IPS-18c (cell line): ENCODE data around the gene CAPN9.
"Not testable (repeated sequence)": the region's sequence is repeated elsewhere in the genome, so short reads cannot be mapped to it uniquely, and the experiment has no call there.

ENCODE experiments used
- H3K4me3 ChIP-seq: 2 replicates; pipeline ENCODE4 v1.7.0; 2013; ENCODE audit warnings: low read depth, mild to moderate bottlenecking, low read length, moderate library complexity; ENCODE audit not compliant: insufficient read depth
- H3K9me3 ChIP-seq: one replicate; pipeline ENCODE4 v1.6.1; 2013; ENCODE audit warnings: mild to moderate bottlenecking, low read length, moderate library complexity; ENCODE audit not compliant: control insufficient read depth, insufficient read depth

The CAPN9 gene

DNA sequence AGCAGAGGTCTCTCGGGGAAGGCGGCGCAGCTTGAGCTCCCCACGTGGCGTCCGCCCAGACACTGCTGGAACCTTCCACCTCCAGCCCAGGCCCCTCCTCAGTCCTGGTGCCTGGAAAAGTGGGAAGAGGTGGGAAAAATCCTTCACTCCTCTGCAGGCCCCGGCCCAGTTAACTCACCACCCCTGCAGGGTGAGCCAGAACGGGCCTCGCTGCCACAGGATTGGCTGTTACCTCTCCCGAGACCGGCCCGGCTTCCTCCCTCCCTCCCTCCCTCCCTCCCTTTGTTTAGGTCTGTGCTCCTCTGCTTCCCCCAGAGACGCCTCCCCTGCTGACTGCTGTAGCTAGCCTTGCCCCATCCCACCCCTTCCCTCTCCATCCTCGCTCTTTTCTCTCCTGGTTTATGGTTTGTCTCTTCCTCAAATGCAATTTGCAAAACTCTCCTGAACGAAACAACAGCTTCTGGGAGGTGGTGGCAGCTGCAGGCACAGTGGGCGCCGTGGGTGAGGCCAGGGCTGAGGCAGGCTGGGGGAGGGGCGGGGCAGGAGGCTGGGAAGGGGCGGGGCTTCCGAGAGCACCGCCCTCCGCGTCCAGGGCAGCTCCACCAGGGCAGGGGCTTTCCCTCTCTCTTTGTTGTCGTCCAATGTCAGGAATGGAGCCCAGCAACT, 6.5 kb downstream of the CAPN9 start:
- peak overlapping the region; percentile 36; the same call in 1 of the 2 replicates for H3K4me3 ChIP-seq
- H3K9me3 ChIP-seq, result no peaks in the 10 kb centered on the region

DNA sequence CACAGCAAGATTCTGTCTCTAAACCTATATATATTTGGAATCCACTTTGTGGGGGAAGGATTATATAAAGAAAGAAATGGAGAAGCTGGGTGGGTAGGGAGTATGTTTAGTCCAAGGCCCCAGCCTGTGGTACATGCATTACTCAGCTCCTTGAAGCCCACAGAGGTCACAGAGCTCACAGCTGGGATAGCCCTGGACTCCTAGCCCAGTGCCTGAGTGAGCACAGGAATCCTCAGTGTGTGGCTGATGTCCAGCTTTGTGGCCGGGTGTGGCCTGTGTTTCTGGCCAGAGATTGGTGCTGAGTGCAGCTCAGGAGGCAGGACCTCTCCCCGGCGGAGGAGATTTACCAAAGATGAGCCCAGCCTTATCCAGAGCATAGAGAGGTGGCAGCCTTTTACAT, 7.6 kb downstream of the CAPN9 start:
- Histone ChIP-seq H3K4me3 (no peak overlapping the region), H3K9me3 (no peaks in the 10 kb centered on the region)

DNA sequence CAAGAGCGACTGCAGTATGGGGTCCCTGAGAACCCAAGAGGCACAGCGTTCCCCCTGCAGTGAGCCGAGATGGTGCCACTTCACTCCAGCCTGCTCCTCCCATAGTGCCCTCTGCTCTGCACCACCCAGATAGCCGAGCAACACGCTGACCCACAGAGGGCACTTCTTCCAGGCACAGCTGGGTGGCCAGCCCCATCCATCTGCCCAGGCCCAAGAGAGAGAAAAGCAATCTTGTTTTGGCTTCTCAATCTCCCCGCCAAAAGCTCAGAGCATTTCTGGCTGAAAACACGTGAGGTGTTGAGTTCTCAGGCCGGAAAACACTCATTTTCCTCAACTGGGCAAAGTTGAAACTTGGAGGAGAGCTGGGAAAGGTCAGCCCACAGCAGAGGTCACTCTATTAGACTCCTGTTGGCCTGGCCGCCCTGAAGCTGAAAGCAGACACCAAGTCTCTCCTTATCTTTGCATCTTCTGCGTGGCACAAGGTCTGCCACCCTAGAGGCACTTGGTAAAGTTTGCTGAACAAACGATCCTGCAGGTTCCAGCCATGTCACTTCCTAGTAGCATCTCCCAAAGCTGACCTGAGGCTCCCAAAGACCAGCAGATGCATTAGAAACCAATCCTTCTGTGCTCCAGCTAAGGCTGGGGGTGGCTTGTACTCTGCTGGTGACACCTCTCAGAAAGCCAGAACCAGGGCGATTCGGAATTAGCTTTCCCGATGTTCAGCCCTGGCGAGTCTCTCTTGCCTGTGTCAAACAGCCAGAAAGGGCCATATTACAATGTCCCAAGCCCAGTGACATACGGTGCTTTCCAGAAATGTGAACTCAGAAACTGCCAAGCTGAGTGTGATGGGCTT, 10.9 kb downstream of the CAPN9 start:
- no peak overlapping the region for H3K4me3 ChIP-seq
- no peaks in the 10 kb centered on the region for H3K9me3 ChIP-seq

DNA sequence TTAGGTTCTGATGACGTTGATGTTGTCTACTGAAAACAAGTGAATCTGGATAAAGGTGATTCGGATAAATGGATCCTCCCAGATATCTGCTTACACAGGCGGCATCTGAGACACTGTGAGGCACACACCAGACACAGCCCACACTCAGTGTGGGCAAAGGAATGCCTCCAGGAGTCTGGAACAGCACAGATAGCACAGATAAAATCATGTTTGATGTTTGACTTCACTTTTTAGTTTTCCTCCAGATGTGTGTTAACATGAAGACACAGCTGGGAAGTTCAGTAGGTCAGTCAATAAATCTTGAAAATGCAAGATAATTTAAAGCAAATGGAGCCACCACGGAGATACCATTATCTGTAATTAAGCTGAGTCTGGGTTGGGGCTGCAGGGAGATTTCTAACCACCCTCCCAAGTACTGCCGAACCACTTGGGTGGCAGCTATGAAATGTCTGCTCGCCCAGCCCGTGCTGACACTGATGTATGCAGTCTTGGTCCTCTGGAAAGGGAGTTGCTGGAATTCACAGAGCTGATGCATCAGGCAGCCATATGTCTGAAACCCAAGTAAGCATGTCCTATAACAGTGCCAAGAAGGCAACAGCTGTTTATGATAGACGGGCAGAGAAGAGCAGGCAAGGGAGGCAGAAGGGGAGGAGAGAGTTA, 11.7 kb downstream of the CAPN9 start:
- Histone ChIP-seq H3K4me3 (no peak overlapping the region), H3K9me3 (no peaks in the 10 kb centered on the region)

DNA sequence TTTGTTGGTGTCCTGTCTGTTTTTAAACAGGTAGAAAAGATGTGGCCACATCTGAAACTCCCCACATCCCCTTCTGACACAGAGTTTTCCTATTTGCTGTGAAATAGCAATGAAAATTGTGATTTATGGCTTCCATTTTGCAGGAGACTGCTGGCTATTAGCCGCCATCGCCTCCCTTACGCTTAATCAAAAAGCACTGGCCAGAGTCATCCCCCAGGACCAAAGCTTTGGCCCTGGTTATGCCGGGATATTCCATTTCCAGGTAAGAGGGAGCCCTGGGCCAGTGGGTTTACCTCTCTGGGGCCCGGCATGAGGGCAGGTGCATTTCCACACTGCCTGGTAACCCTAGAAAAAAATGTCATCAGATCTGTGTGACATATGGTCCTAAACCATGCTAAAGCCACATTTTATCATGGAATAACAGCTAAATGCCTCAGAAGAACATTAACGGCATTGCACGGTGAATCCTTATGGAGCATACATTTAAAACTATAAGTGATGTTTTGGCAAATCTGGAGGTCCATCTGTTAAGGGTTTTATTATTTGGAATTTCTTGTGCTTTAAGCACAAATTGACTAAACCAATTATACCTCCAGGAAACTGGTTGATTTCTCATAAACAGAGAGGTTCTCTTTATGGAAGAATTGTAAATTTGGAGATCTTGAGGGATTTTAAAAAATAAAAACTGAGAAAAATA, 12.3 kb downstream of the CAPN9 start:
- Histone ChIP-seq H3K4me3 (no peak overlapping the region), H3K9me3 (no peaks in the 10 kb centered on the region)

DNA sequence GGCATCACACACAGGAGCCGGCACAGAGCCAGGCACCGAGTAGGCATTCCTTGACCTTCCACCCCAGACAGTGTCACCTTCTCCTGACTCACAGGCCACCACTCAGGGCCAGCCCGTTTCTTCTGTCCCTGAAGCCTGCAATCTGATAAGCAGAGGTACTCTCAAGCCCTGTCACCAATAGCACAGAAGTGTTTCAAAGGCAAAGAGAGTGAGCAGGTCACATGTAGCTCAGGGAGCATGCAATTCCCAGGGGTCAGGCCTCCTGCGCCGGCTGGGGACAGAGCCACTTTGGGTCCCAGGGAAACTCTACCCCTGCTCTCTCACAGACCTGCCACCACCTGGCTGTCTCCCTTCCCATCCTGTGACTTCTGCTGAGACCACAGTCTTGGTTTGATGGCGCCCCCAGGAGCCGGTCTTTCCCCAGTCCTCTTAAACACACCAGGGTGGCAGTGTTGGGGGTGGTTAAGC, 13.2 kb downstream of the CAPN9 start:
- no peaks in the 10 kb centered on the region for H3K9me3 ChIP-seq
- H3K4me3 ChIP-seq, result no peak overlapping the region

DNA sequence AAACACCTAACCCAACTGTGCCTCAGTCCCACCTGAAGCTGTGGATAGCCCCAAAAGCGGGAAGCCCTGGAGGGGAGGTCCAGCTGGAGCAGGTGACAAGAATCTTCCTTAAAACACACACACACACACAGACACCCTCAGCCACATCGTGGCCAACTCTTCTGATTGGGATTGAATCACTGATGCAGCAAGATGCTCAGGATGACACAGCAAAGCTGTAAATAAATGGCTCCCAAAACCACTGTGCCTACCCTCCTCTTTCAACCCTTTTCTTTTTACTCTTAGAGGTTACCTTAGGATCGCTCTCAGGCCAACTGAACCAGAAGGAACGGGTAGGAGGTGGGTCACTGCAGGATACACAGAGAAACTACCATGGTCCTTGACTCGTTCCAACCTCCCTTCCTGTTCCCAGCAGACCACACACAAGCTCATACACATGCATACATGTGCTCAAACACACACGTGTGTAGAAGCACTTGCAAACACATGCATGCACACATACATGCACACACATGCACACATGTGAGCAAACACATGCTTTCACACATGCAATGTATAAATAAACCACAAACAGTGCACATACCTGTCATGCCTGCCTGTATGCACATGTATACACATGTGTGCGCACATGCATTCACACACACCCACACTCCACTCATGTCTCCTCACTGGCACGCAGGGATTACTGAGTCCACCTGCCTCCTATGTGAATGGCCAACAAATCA, 14.4 kb downstream of the CAPN9 start:
- H3K9me3 ChIP-seq, result no peaks in the 10 kb centered on the region
- no peak overlapping the region for H3K4me3 ChIP-seq

DNA sequence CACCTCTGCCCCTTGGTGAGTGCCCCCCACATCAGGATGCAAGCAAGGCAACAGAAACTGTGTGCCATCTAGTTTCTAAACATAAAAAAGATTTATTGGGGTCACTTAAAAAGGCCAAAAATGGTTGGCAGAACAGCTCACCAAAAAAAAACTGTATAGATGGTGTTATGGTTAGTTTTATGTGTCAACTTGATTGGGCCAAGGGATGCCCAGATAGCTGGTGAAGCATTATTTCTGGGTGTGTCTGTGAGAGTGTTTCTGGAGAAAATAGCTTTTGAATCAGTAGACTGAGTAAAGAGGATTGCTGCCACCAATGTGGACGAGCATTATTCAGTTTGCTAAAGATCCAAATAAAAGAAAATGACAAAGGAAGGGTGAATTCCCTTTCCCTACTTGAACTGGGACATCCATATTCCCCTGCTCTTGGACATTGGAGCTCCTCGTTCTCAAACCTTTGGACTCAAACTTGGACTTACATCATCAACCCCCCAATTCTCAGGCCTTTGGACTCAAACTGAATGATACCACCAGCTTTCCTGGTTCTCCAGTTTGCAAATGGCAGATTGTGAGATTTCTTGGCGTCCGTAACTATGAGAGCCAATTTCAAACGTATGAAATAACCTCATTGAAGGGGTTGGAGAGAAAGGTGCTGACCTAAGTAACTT, 16.9 kb downstream of the CAPN9 start:
- no peak overlapping the region for H3K4me3 ChIP-seq
- no peaks in the 10 kb centered on the region for H3K9me3 ChIP-seq

DNA sequence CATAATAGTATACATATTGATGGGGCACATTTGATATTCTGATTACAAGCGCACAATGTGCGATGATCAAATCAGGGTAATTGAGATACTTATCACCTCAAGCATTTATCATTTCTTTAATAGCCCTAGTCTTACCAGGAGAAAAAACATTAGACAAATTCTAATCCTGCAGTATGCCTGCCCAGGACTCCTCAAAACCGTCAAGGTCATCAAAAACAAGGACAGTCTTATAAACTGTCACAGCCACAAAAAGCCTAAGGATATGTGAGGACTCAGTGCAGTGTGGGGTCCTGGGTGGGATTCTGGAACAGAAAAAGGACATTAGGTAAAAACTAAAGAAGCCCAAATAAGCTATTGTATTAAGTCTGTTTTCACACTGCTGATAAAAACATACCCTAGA, 19.1 kb downstream of the CAPN9 start:
- no peak overlapping the region for H3K4me3 ChIP-seq

DNA sequence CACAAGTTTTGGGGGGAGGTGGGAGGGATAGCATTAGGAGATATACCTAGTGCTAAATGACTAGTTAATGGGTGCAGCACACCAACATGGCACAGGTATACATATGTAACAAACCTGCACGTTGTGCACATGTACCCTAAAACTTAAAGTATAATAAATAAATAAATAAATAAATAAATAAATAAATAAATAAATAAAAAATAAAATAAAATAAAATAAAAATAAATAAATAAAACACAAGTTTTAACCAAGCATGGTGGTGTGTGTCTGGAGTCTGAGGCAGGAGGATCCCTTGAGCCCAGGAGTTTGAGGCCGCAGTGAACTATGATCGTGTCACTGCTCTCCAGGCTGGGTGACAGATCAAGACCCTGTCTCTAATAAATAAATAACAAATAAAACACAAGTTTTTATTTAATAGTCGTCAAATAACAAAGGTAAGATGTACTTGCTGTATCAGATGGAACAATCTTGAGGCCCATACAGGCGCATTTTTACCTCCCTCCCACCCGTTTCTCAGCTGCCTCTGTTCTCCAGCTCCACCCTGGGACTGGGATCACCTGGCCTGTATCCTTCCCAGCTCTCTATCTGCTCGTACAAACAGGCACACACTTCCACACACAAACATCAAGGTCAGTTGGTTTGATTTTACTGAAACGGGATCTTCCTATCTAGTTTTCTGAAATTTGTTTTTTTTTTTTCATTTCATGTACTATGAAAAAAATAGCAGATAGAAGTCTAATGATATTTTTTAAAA, 20.8 kb downstream of the CAPN9 start:
- H3K4me3 ChIP-seq, H3K9me3 ChIP-seq: not testable (repeated sequence)

More for the DNA sequence above, 19.1 kb downstream of the CAPN9 start:
- no peaks in the 10 kb centered on the region for H3K9me3 ChIP-seq

DNA sequence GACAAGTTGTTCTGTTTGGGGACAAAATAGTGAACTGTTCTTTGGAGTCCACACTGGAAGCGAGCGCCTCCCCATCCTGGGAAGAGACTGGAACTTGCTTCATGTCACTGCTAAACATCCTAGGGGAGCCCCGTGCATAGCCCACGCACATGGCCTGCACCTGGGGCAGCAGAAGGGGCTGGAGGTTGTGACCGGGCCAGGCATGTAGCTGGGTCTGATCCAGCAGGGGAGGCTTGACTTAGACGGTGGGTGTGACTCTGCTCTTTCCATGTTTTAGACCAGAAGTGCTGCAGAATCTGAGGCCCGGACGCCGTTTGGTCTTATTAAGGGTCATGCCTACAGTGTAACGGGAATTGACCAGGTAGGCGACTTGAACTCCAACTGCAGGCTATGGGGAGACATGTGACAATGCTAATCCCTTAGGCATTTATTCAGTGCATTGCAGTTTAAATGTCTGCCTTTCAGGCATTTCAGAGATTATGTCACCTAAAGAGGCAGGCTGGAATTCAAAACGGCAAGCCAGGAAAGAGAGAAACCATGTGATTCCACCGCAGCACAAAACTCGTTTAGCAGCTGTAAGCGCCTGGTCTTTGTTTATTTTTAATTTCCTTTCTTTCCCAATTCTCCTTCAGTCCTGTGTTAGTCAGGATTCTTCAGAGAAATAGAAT, 21.8 kb downstream of the CAPN9 start:
- Histone ChIP-seq H3K9me3 (no peaks in the 10 kb centered on the region), H3K4me3 (no peak overlapping the region)

DNA sequence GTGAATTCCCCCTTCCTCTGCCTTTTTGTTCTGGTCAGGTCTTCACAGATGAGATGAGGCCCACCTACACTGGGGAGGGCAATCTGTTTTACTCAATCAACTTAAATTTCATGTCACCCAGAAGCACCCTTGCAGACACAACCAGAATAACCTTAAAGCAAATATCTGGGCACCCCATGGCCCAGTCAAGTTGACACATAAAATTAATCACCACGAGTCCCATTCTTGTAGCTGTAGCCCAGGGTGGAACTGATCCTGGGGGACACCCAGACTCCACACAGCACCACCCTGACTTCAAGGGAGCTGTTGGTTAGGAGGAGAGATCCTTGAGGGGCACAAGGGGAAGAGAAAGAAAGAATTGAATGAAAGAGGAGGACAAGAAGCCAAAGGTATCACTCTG, 23.1 kb downstream of the CAPN9 start:
- no peak overlapping the region for H3K4me3 ChIP-seq
- no peaks in the 10 kb centered on the region for H3K9me3 ChIP-seq

DNA sequence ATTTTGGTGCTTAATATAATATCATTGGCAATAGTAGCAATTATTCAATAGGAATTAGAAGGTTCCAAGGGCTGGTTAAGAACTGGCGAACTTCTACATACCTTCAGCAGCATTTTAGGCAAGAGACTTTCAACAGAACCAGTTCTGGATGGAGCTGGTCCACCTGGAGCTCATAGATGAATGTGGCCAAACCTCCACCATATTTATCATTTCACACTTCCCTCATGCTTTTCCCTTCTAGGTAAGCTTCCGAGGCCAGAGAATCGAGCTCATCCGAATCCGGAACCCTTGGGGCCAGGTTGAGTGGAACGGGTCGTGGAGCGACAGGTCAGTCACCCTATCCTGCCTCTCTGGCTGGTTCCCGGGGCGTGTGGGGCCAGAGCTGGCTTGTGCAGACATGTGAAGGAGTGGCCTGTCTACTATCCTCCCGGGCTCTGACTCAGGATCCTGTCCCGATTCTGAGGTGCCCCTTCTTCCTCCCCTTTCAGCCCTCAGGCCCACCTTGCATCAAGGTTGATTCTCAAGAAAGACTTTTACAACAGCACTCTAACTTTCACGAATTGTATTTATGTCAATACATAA, 24.7 kb downstream of the CAPN9 start:
- no peak overlapping the region for H3K4me3 ChIP-seq

DNA sequence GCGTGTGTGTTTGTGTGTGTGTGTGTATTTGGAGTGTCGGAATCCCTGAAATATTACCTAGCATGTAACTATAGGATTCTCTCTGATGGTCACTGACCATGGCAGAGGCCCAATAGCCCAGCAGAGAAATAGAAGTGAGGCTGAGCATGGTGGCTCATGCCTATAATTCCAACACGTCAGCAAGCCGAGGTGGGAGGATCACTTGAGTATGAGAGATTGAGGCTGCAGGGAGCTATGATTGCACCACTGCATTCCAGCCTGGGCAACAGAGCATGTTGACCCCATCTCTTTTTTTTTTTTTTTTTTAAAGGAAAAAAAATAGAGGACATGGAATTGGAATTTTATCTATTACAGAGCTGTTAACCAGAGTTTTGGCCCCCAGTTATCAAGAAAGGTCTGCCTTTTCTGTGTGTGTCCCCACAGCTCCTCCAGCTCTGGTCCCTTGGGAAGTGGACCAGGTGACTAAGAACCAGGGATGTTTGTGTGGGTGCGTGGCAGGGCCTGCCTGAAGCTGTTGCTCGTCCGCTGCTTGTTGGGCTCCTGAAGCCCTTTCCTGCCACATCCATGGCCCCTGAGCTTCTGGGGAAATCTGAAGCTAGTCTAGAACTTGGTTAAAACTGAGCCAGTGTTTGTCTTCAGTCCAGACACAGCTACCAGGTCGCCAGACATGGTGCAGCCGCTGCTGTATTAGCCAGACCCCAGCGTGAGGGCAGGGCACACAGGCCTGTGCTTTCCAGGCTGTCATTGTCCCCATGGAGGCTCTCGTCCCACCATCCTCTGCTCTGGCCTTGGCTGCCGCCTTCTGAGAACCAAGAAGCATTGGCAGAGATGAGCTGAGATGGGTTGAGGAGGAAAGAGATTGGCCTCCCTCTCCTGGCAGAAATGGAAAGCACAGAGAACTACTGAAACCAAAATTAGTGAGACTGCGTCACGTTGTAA, 25.5 kb downstream of the CAPN9 start:
- H3K9me3 ChIP-seq, result peaks cover 2% of the 10 kb centered on the region
- no peak overlapping the region for H3K4me3 ChIP-seq

More for the DNA sequence above, 24.7 kb downstream of the CAPN9 start:
- H3K9me3 ChIP-seq, result peaks cover 2% of the 10 kb centered on the region
